ENCODE data around the gene AK8. TPM values are rescaled to one million over a fixed set of nuclear protein-coding genes. Genes with fewer than 3 reads are reported as not detected.

Gene AK8
- polyA plus RNA-seq, 1 of the 3 experiments (the other 2 are of a cell fraction): 0.77 TPM

GRCh38 chr9:132703336-132703735 is 174.7 kb downstream of the AK8 start:
- no peak overlapping the region for H3K27ac ChIP-seq (ENCODE audit: low read depth in 2 of 2, low read length in 1 of 2)
- no peaks in the 10 kb centered on the region for H3K36me3 ChIP-seq (replicated peaks in 1 of 2; ENCODE audit: control insufficient read depth in 1 of 2, insufficient read depth in 2 of 2, low read length in 1 of 2)
- no peak for DNase-seq
- 22% methylated on average over 2 of the region's 2 CpGs for WGBS (ENCODE audit: low lambda C conversion rate)
- no peaks in the 10 kb centered on the region for H4K20me1 ChIP-seq (ENCODE audit: insufficient read depth)
- H3K4me2 ChIP-seq: no peak overlapping the region
- ChIA-PET CTCF (interaction anchor here (0.5 kb wide), 1 partner anchor 543 kb away, joined by 3 read pairs; no protein-coding TSS in a partner anchor), POLR2A (no interaction called here)
- no peaks in the 10 kb centered on the region for H3F3A ChIP-seq (replicated peaks; ENCODE audit: insufficient read depth)
- H2AFZ ChIP-seq (ENCODE audit: low read depth): no peak overlapping the region
- no peak overlapping the region for H3K4me3 ChIP-seq (ENCODE audit: low read depth in 2 of 2, low read length in 1 of 2)
- H3K9me2 ChIP-seq: no peaks in the 10 kb centered on the region
- H3K9ac ChIP-seq: no peak overlapping the region
- H3K4me1 ChIP-seq (ENCODE audit: control insufficient read depth in 1 of 2, insufficient read depth in 2 of 2, low read depth in 1 of 2, low read length in 1 of 2): no peaks in the 10 kb centered on the region
- H3K79me2 ChIP-seq (ENCODE audit: insufficient read depth): no peaks in the 10 kb centered on the region
- H3K9me3 ChIP-seq: peaks cover 4% of the 10 kb centered on the region; the same call in 1 of the 2 replicates
- H3K27me3 ChIP-seq (ENCODE audit: insufficient read depth): no peaks in the 10 kb centered on the region
- no peak for TF ChIP-seq MEF2A (IDR thresholded peaks at IDR 0.05; ENCODE audit: borderline replicate concordance, low read depth)
- TF ChIP-seq ELF1 (IDR thresholded peaks at IDR 0.05): no peak
- no peak for TF ChIP-seq EP300 (IDR thresholded peaks at IDR 0.05; ENCODE audit: borderline replicate concordance in 1 of 2, low read depth in 1 of 2, low read length in 1 of 2)
- no peak for TF ChIP-seq TEAD4 (IDR thresholded peaks at IDR 0.05; ENCODE audit: borderline replicate concordance, insufficient read depth)
- TF ChIP-seq ZBTB33 (IDR thresholded peaks at IDR 0.05; ENCODE audit: borderline replicate concordance, low read depth): no peak
- no peak for TF ChIP-seq EZH2phosphoT487 (IDR thresholded peaks at IDR 0.05; ENCODE audit: borderline replicate concordance, low read depth)
- TF ChIP-seq, protein P1, sequence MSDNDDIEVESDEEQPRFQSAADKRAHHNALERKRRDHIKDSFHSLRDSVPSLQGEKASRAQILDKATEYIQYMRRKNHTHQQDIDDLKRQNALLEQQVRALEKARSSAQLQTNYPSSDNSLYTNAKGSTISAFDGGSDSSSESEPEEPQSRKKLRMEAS (IDR thresholded peaks at IDR 0.05; ENCODE audit: low read depth): no peak
- TF ChIP-seq FOXM1 (IDR thresholded peaks at IDR 0.05; ENCODE audit: low read depth): no peak
- TF ChIP-seq GATA2 (CRISPR knock-in tag; IDR thresholded peaks at IDR 0.05): no peak
- TF ChIP-seq MXI1 (IDR thresholded peaks at IDR 0.05; ENCODE audit: low read depth, low read length): no peak
- TF ChIP-seq, protein P2, sequence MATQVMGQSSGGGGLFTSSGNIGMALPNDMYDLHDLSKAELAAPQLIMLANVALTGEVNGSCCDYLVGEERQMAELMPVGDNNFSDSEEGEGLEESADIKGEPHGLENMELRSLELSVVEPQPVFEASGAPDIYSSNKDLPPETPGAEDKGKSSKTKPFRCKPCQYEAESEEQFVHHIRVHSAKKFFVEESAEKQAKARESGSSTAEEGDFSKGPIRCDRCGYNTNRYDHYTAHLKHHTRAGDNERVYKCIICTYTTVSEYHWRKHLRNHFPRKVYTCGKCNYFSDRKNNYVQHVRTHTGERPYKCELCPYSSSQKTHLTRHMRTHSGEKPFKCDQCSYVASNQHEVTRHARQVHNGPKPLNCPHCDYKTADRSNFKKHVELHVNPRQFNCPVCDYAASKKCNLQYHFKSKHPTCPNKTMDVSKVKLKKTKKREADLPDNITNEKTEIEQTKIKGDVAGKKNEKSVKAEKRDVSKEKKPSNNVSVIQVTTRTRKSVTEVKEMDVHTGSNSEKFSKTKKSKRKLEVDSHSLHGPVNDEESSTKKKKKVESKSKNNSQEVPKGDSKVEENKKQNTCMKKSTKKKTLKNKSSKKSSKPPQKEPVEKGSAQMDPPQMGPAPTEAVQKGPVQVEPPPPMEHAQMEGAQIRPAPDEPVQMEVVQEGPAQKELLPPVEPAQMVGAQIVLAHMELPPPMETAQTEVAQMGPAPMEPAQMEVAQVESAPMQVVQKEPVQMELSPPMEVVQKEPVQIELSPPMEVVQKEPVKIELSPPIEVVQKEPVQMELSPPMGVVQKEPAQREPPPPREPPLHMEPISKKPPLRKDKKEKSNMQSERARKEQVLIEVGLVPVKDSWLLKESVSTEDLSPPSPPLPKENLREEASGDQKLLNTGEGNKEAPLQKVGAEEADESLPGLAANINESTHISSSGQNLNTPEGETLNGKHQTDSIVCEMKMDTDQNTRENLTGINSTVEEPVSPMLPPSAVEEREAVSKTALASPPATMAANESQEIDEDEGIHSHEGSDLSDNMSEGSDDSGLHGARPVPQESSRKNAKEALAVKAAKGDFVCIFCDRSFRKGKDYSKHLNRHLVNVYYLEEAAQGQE (IDR thresholded peaks at IDR 0.05; ENCODE audit: low read depth, low read length): no peak
- TF ChIP-seq RXRA (IDR thresholded peaks at IDR 0.05; ENCODE audit: borderline replicate concordance, low read depth): no peak
- no peak for TF ChIP-seq CTCF (IDR thresholded peaks at IDR 0.05)
- no peak for TF ChIP-seq YY1 (IDR thresholded peaks at IDR 0.05; ENCODE audit: low read depth)
- TF ChIP-seq SMC3 (IDR thresholded peaks at IDR 0.05; ENCODE audit: low read depth, low read length): no peak
- TF ChIP-seq NFIC (IDR thresholded peaks at IDR 0.05; ENCODE audit: borderline replicate concordance): no peak
- TF ChIP-seq, protein P3, sequence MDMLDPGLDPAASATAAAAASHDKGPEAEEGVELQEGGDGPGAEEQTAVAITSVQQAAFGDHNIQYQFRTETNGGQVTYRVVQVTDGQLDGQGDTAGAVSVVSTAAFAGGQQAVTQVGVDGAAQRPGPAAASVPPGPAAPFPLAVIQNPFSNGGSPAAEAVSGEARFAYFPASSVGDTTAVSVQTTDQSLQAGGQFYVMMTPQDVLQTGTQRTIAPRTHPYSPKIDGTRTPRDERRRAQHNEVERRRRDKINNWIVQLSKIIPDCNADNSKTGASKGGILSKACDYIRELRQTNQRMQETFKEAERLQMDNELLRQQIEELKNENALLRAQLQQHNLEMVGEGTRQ (IDR thresholded peaks at IDR 0.05; ENCODE audit: borderline replicate concordance, low read depth, low read length): no peak
- no peak for TF ChIP-seq GABPA (IDR thresholded peaks at IDR 0.05; ENCODE audit: low read depth)
- no peak for TF ChIP-seq RAD21 (IDR thresholded peaks at IDR 0.05; ENCODE audit: low read length)
- TF ChIP-seq, protein P4, sequence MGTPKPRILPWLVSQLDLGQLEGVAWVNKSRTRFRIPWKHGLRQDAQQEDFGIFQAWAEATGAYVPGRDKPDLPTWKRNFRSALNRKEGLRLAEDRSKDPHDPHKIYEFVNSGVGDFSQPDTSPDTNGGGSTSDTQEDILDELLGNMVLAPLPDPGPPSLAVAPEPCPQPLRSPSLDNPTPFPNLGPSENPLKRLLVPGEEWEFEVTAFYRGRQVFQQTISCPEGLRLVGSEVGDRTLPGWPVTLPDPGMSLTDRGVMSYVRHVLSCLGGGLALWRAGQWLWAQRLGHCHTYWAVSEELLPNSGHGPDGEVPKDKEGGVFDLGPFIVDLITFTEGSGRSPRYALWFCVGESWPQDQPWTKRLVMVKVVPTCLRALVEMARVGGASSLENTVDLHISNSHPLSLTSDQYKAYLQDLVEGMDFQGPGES (IDR thresholded peaks at IDR 0.05; ENCODE audit: low read depth, low read length): no peak
